HG03025 (cell line): Measurements from ENCODE around the gene HESX1.

ENCODE experiments used
- ATAC-seq: cut with Tn5 transposase; IDR thresholded peaks from one replicate; pipeline ENCODE4 v1.9.1; 2021; ENCODE audit warnings: mild to moderate bottlenecking, moderate library complexity; ENCODE audit not compliant: unreplicated experiment, low FRiP score

HESX1 gene

DNA sequence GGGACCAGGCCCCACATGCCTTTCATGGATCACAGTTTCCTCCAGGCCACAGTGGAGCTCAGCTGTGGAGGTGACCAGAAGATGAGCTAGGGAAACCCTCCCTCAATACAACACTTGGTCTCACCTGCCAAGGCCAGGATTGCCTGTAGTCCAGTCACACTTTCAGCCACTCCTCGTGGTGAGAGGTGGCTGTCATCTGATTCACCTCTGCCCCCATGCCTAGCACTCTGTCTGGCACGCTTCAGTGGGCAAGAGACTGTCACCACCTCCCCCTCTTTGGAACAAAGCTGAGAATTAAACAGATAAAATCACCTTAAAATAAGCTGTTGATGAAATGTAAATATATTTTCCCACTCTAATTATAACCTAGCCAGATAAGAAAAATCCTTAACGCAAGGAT lies 30.7 kb downstream of the HESX1 start:
- no peak for ATAC-seq

DNA sequence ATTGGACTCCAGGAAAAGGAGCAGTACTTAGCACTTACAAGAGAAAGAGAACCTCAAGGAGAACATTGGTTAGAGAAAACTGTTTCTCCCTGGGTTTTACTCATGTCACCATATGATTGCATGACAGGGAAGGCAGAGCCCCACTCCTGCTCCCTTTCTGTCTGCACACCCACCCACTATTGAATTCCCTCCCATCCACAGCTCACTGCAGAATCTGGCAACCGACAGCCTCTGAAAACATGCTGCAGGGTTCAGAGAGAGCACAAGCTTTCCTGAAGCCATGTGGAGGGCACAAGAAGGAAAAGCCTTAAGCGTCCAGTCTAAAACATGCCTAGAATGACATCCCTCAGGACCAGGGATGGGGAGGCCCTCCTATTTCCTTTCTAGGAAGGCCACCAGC lies 31.6 kb downstream of the HESX1 start:
- ATAC-seq, result no peak

DNA sequence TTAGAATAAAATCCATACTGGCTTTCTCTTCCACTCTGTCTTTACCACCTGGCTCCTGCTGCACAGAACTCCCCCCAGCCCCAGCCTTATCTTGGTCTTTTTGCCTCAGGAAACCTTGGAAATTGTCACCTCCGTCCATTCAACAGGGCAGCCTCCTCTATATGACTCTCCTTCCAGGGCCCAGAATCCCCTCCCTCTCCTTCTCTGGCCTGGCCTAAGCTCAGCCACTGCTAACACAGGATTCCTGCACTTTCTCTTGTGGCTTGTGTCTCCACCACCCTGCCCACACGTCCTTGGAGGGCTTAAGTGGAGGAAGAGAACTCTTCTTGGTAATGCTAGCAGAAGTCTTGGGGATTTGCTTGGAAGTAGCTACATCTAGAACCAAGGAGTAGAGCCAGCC lies 33.1 kb downstream of the HESX1 start:
- ATAC-seq, result no peak

DNA sequence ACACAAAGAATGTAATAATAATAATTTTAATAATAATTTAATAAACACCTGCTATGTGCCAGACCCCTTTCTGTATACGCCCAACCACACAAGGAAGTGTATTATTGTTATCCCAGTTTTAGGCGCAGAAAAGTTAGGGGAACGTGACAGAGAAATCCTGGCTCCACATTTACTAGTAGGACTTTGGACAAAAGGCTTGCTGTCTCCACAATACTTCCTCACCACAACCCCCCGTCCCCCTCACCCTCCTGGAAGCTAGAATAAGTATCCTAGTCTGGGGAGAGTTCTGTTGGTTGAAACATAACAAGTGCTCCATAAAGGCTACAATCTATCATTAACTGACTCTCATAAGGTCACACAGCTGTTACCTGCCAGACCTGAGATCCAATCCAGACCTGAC lies 34.1 kb downstream of the HESX1 start:
- no peak for ATAC-seq

DNA sequence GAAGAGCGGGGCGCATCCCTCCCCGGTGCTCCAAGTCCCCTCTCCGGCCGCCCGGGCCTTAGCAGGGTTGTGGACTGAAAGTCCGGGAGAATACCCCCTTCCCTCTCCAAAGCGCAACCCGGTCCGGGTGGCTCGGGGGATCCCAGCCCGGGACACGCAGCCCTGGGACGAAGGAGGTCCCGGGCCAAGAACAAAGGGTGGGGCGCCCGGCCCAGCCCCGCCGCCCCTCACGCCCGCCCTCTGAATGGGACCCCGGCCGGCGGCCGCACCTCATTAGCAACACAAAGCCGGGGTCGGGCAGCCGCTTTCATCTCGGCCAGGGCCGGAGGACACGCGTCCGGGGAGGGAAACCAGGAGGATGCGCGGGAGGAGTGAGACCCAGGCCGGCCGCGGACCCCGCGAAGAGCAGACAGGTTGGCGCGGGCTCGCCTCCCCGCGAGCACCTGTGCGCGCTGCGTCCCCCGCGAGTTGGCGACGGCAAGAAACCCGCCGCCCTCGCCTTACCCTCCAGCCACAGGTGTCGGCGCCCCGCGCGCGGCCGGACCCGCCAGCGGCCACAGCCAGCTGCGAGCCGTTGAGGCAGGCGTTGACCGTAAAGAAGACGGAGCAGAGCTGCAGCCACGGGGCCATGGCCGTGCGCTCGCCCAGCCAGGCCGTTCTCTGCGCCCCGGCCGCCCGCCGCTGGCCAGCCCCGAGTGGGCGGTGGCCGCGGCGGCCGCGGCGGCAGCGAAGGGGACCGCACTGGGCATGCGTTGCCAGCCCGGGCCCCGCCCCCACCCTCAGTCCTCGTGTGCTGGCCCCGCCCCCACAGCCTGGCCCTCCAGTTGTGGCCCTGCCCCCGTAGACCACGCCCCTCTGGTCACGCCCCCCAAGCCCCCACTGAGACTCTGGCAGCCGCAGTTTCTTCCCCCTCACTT lies 34.9 kb downstream of the HESX1 start, which contains the start of gene IL17RD:
IL17RD (minus strand) TSS at position 697 of the 917 bp plus-strand sequence; CDS start at position 630, 67 bp downstream.
- no peak for ATAC-seq

DNA sequence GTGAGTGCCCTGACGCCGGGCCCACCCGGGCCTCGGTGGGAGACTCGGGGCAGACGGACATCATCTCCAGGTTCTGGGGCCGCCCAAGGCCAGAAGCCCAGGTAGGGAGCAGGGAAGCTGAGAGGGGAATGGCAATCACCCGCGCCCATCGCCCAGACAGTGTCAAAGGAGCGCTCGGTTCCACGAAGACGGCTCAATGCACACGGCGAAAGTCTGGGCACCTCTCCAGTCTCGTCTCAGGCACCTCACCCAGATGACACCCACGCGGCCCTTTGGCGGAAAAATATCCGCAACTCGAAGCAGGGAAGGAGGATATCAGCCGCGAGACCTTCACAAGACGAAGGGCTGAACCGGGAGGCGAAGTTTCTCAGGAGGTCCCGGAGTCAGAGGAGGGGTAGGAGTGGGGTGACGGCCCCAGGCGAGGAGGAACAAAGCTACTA lies 35.5 kb downstream of the HESX1 start:
- no peak for ATAC-seq

DNA sequence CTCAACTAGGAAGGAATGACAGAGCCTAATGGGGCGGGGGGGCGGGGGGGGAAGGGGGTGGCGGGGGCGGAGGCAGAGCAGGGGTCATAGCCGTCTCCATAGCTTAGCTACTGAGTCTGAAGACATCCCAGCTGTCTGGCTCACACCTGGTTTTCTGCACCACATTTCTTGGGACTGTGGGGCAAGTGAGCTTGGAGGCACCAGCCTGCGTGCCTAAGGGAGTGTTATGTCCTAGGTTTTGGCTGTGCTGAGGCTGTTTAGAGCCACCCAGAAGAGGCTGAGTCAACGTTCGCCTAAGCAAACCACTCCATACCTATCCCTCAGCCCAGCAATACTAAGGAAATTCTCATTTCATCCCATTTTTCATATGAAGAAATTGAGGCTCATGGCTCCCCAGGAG lies 36.0 kb downstream of the HESX1 start:
- no peak for ATAC-seq

DNA sequence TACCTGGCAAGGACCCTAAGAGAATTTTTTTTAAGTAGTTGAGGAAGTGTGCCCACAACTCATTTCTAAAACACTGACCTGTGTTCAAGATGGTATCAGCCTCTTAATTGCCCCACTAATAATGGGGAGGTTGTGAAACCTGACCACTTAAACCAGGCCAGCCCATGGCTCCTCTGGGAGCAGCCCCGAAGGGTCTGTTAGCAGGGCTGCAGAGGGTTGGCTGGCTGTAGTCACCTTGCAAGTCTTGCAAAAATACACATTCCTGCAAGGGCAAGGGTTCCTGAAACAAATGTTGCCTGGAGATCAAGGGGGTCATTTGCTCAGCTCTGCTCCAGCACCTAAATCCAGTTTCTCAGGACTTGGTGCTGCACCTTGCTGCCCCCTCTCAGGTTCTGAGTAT lies 37.9 kb downstream of the HESX1 start:
- ATAC-seq, result no peak

DNA sequence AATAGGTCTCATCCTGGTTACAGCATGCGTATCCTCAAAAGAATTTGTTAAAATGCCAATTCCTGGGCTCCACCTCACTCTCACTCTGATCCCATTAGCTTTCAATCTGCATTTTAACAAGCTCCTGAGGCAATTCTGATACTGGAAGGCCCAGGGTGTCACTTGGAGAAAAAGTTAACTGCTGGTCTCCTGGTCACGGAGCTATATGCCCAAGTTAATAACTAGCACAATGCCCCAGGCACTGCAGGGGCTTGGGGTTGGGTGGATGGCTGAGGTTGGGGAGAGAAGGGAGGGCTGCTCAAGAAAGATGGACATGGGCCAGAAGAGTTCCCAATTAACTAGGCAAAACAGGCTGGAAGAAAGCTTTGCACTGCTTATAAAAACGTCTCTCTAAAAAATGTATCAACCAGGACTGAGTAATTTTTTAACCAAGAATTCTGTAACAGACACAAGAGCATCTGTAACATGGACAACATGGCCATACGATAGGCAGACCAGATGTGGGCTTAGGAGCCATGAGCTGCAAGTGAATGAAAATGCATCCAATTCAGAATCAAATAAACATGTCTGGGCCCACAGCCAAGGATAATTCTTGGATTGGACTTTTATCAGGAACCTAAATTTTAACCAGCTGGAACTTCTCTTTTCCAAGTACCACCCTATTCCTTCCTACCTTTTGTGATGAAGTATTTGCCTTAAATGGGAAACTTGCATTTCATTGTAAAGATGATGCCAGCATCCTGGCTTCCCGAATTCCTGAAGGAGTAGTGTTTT lies 38.8 kb downstream of the HESX1 start:
- no peak for ATAC-seq

DNA sequence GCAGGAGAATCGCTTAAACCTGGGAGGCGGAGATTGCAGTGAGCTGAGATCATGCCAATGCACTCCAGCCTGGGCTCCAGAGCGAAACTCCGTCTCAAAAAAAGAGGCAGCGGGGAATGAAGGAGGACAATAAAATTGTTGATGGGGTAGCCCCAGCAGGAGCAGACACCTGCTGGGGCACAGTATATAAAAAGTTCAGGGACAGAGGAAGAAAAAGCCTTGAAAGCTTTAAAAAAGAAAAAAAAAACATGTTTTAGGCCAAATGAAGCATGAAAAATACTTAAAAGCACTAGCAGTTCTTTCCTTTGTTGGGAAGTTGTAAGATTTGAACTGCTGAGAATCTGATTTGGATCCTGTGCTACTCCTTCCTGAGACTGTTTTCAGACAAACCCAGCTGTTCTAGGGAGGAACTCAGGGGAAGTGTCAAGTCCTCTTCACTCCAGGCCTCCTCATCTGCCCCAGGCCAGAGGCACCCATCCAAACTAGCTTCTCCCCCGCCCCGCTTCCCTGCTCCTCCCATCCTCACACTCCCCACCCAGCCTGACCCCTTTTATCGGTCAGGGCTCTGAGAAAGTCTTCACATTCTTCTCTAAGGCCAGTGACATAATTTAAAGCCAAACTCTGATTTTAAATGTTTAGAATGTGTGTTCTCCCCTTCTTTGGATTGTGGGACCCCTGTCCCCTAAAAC lies 39.6 kb downstream of the HESX1 start:
- no peak for ATAC-seq

DNA sequence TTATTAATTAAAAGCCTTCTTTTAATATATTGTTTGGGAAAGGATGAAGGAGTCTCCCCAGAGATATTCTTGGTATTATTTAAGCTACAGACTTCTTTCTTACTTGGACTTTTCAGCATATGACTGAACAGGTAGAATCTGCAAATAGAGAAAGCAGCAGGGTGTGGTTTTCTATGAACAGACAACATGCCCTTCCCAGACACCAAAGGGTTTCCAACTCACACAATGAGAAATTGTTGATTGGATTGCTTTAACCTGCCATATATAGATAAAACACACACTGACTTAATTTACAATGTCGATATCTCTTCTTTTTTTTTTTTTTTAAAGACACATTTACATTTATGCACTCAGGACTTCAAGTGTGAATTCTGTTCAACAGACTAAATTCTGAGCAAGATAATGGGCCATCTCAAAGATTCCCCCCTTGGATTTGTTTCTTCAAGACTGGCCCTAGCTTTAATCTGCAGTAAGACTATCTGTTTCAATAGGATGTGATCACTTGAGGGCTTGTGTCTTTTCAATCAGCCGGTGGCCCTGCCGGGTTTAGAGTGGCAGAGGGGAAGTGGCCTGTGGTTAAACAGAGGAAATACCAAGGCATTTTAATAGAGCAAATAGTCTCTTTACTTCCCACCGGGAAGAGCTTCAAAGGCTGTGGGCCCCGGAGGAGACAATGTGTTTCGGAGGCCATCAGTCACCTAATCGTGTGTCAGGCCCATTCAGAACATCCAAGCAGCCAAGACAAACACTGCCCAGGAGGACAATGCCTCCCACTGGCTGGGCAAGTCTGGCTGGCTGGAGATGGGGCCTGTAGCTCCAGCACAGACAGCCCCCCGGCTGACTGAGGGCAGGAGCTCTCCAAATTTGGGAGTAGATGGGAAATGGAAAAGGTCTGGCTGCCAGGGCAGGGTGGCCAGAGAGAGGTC lies 40.7 kb downstream of the HESX1 start:
- ATAC-seq, result no peak

DNA sequence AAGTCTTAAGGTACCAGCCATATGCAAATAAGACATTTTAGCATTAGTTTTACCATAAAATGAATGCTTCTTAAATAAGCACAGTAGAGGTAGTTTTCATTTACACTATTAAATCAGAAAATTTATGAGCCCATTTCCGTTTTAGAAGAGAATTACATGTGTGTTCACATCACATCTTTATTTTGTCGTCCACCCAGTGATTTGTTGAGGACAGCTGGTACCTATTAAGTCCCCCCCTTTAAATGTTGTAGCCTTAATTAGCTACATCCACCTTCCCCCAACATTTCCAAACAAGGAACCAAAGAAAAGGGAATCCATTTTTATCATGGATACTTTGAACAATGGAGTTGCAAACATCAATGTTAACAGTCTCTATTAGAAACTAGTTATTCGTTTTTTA lies 41.5 kb downstream of the HESX1 start:
- ATAC-seq, result no peak

DNA sequence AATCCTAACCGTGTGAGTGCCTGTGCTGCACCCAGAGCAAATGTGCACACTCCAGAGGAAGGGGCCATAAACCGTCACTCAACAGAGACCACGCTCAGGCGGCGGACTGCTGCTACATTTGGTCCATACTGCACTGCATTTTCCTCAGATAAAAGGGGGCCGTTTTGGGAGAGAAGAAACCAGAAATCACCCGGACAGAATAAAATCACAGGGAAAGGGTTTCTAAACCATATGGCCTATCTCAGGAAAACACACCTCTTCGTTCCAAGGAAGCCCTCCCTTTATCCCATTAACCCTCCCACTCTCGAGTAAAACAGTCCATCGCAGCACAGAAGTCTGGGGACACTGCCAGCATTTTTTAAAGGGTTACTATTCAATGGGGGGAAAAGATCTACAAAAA lies 42.2 kb downstream of the HESX1 start:
- no peak for ATAC-seq

DNA sequence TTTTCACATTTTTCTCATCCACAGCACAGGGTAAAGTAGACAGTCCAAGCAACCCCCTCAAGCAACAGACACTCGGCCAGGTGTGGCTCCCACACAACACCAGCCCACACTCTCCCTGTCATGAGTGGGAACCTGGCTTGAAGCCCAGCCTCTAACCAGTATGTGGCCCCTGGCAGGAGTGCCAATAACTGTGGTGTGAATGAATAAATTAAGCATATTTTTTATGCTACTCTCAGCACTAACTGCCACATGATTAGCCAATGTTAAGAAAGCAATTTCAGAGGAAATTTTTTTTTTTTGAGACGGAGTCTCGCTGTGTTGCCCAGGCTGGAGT lies 44.5 kb downstream of the HESX1 start:
- ATAC-seq, result no peak

DNA sequence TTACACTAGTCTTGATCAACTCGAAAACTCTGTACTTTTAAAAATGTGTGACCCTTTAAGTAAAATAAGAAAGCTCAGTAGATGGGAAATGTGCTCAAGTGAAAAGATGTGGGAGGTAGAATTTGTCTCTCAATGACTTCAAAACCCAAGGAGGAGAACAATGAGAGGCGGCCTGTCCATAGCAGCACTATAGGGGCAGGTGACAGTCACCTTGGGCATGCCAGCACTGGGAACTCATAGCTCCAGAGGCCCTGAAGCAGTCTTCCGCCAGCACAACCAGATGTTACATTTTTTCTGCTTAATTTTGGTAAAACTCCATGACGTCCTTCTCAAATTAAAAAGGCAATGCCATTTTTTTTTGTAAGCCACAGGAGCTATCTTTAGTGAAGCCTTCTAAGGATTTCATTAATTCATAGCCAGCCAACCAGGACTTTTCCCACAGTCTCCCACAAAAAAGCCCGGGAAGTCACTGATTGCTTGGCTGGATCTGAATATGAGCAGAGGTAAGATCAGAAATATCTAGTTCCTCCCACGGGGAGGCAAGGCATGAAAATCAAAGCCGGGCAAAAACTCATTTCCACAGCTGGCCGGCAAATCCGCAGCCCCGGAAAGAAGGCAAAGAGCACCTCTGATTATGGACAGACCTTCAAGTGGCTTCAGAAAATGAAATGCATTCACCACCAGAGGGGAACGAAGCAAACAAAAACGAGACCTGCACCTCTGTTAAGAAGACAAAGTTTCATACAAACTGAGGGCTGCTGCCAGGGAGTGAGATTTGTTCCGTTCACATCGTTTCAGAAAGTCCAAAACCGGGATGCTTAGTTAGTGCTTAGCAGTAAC lies 45.1 kb downstream of the HESX1 start:
- no peak for ATAC-seq

DNA sequence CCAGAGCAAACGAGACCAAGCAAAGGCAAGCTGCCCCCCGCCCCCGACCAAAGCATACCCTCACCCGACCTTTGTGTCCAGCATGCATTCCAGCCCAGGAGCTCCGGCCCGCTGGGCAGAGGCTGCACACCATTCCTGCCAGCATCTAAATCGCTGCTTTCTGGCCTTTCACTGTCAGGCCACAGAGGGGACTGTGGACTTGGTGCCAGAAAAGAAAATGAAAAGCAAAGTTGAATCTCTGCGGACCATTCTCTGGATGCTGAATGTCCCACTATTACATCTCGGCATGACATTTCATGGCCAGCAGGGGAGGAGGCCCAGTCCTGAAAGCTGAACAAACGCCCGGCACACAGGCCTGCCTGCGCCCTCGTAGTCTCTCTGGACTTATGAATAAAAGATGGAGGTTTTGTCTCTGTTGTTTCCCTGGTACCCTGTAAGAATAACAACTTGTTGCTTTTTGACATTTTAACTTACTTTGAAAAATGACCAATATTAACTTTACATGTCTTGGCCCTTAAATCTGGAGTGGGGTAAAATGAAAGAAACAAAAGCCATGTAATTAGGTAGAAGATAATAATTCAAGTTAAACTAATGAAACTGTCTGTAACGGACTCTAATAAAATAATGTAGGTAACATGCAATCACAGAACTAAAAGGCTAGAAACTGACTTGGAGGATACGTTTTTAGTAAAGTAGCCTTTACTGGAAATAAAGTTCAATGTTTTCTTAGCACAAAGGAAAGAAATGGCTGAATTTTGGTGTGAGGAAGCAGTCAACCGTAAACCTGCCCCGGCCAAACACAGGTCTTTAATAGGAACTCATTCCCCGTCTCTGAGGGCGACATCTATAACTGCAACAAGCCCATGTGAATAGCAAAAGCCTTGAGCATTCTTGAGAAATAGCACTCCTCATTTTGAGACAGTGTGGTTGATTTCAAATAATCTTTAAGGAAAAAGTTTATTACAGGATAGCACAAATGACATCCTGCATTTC lies 47.3 kb downstream of the HESX1 start:
- no peak for ATAC-seq

DNA sequence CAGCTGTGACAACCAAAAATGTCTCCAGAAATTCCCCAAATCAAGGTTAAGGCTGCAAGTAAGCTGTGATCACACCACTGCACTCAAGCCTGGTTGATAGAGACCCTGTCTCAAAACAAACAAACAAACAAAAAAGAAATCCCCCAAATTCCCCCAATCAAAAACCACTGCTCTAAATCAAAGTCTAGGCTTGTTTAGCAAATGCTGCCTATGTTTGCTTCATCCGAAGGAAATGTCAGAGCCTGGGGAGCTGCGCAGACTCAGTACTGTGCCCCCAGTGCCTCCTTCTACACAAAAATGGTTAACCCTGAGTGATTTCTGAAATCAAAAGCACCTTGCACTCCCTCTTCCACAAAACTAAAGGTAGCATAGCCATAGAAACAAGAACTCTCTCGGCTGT lies 48.0 kb downstream of the HESX1 start:
- ATAC-seq, result no peak

DNA sequence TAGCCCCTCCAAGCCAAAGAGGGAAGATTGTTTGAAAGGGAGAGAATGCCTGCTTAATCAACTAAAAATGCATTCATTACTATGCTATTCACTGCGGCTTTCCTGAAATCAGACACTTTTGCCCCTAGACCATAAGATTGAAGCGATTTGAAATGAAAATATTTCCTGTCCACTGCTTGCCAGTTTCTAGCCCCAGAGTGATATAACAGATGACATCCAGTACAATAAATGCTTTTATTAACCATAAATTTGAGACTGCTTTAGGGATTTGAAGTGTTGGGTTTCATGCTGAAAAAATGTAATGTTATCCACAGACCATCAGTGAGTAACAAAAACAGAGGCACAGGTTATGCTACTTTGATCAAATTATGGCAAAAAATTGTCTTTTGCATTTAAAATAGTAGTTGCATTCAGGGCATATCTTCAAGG lies 48.7 kb downstream of the HESX1 start:
- no peak for ATAC-seq
